NK-92 treated with Interleukin-12 subunit alpha and Interleukin-12 subunit beta, amount 100 ng/mL, for 24 hours (cell line): ENCODE data around the gene MYO3B.

Experiments used
- DNase-seq: peaks from one replicate; lab custom pipeline; 2025; lab: John Stamatoyannopoulos, UW

Gene MYO3B

GRCh38 chr2:170177950-170178781, at the start of gene MYO3B:
TSS of gene MYO3B (plus strand) at chr2:170178147. CDS start at chr2:170178288, 141 bp downstream.
- DNase-seq: no peak

- DNase-seq: no peak
Observed at GRCh38 chr2:170139276-170139967, 38.5 kb upstream of the MYO3B start.

- no peak for DNase-seq
Observed at GRCh38 chr2:170140561-170140960, 37.4 kb upstream of the MYO3B start.

GRCh38 chr2:170141865-170142264, 36.1 kb upstream of the MYO3B start:
- DNase-seq: no peak

- no peak for DNase-seq
Observed at GRCh38 chr2:170142502-170142901, 35.4 kb upstream of the MYO3B start.

- no peak for DNase-seq
Observed at GRCh38 chr2:170143045-170143717, 34.8 kb upstream of the MYO3B start.

- DNase-seq: no peak
Observed at GRCh38 chr2:170144761-170145160, 33.2 kb upstream of the MYO3B start.

GRCh38 chr2:170145191-170145590, 32.8 kb upstream of the MYO3B start:
- no peak for DNase-seq

GRCh38 chr2:170145675-170146432, 32.1 kb upstream of the MYO3B start:
- DNase-seq: no peak

GRCh38 chr2:170146784-170147183, 31.2 kb upstream of the MYO3B start:
- DNase-seq: no peak

- DNase-seq: no peak
Observed at GRCh38 chr2:170147576-170147975, 30.4 kb upstream of the MYO3B start.

GRCh38 chr2:170148161-170148560, 29.8 kb upstream of the MYO3B start:
- no peak for DNase-seq

GRCh38 chr2:170152421-170152820, 25.5 kb upstream of the MYO3B start:
- DNase-seq: no peak

GRCh38 chr2:170155022-170155722, 22.8 kb upstream of the MYO3B start:
- no peak for DNase-seq

- DNase-seq: no peak
Observed at GRCh38 chr2:170155723-170156253, 22.2 kb upstream of the MYO3B start.

- no peak for DNase-seq
Observed at GRCh38 chr2:170156592-170156991, 21.4 kb upstream of the MYO3B start.

- DNase-seq: no peak
Observed at GRCh38 chr2:170157025-170157684, 20.8 kb upstream of the MYO3B start.

GRCh38 chr2:170159060-170159459, 18.9 kb upstream of the MYO3B start:
- DNase-seq: no peak

GRCh38 chr2:170161516-170162270, 16.3 kb upstream of the MYO3B start:
- no peak for DNase-seq

- no peak for DNase-seq
Observed at GRCh38 chr2:170162271-170162632, 15.7 kb upstream of the MYO3B start.
